ENCODE results near the gene ARL15.

- no peak for TF ChIP-seq CTCF (conservative IDR thresholded peaks at IDR 0.05 in 1 of 2, IDR thresholded peaks at IDR 0.05 in 1 of 2; ENCODE audit: extremely low read depth in 1 of 2, insufficient read depth in 1 of 2, low read depth in 1 of 2, low read length in 2 of 2)
- TF ChIP-seq EZH2 (IDR thresholded peaks at IDR 0.05; ENCODE audit: borderline replicate concordance, low read length), result no peak
Measured at GRCh38 chr5:54323495-54323894, 13.1 kb upstream of the ARL15 start.
